ENCODE data around the gene TMEM218.
A peak's percentile ranks its signal among the peaks of the same experiment; 100 is the strongest.

The TMEM218 gene

GRCh38 chr11:125111343-125112207 is at the start of gene TMEM218:
TSS of gene TMEM218 (minus strand) at chr11:125111626. CDS start at chr11:125102241, 9,385 bp downstream.
- DNase-seq: peak; percentile 93 to 98

DNA sequence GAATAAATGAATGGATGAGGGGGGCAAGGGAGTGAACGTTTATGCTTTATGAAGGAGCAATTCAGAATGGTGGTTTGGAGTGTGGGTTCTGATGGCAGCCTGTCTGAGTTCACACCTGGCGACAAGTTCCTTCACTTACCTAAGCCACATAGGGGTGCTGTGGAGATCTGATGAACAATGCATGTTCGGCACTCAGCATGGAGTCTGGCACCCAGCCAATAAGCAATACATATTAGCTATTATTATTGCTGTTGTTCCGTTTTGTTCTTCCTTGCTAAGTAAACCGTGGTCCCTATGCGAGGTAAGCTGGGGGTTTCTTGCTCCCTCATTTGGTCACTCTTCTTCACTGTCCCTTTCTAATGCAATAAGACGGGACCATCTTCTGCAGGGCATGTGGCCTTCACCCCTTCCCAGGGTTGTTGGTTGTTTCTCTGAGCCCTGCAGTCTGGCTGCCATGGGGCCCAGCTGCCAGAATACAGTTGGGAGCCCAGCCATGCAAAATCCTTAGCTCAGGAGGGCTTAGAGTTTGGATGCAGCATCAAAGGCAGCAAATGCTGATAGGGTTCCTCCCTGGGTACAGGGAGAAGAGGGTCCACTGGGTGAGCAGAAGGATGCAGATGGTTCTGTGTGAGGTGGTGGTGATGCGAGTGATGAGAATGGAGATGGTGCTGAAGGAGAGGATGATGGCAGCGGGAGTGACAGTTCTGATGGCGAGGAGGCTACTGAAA is 46.7 kb upstream of the TMEM218 start:
- no peak for DNase-seq

GRCh38 chr11:125157118-125157733 is 45.8 kb upstream of the TMEM218 start:
- DNase-seq: no peak

GRCh38 chr11:125156346-125157117 is 45.1 kb upstream of the TMEM218 start:
- no peak for DNase-seq

DNA sequence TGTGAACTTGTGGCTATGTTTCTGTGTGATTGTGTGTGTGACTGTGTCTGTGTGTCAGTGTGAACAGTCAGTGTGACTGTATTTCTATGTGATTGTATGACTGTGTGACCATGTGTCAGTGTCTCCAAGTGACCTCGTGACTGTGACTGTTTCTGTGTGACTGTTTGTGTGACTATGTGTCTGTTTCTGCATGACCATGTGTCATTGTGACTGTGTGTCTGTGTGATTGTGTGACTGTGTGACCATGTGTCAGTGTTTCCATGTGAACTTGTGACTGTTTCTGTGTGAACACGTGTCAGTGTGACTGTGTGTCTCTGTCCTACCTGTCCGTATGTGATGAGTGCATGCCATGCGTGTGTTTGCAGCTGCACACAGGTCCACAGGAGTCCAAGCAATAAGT is 44.3 kb upstream of the TMEM218 start:
- DNase-seq: no peak

- no peak for DNase-seq
Measured at GRCh38 chr11:125155100-125155444, 43.6 kb upstream of the TMEM218 start.

DNA sequence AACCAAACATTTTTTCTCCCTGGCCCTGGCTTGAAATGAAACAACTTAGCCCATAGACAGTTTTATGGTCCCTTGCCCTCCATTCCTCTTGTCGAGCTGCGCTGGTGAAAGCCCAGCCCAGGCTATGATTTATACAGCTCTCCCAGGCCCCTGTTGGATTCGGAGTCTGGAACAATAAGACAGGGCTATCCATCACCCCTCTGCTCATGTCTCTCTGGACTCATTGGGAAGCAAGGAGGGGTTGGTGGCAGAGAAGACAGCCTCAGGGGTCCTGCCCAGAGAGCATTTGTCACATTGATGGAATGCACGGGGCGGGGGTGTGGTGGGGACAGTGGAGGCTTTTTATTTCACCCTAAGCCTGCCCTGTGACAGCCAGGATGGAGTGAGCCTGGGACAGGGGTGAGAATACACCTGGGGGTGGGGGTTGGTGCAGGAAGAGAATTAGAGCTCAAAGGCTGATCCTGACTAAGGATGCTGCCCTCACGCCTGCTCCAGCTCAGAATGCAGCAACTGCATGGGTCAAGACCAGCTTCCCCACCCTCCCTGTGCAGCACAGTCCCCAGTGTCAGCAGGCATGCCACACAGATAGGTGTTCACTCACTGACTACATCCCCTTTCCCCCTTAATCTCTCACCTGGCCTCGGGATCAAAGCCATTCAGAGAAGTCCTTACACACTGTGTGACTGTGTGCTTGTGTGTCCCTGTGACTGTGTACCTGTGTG is 43.1 kb upstream of the TMEM218 start:
- no peak for DNase-seq

DNA sequence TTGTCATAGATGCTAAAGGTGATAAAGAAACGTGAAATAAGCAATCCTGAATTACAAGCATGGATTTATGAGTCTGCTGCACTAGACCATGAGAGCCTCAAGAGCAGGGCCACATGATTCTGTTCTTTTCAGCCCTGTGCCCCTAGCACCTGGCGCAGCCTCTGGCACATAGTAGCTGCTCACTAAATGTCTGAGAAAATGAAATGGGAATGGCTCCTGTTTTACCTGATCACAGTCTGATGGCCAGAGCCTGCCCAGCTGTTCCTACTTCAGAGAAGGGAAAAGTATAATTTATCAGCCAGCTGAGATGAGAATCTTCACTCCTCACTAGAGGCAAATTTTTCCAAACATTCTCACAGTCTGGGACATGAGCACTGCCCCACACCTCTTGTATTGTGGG is 42.4 kb upstream of the TMEM218 start:
- no peak for DNase-seq

GRCh38 chr11:125148743-125149142 is 37.3 kb upstream of the TMEM218 start:
- peak in 1 of 2 experiments; percentile 41 for DNase-seq

GRCh38 chr11:125148011-125148410 is 36.6 kb upstream of the TMEM218 start:
- DNase-seq: no peak

DNA sequence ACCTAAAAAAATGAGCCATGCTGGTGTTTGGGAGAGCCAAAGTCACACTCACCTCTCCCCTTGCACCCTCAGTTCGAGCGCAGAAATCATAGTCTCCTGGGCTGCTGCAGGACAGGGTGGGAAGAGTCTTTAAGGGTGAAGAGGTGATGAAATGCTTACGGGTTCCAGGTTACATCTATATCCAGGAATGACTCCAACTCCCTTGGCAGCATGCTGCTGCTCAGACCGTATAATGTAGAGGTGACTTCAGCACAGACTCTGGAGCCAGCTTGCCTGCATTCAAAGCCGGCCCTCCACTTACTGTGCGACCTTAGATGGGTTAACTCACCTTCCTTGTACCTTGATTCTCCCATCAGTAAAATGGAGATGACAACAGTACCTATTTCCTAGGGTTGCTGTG is 35.9 kb upstream of the TMEM218 start:
- no peak for DNase-seq

- no peak for DNase-seq
Measured at GRCh38 chr11:125146232-125146631, 34.8 kb upstream of the TMEM218 start.

- DNase-seq: peak; percentile 35 to 54
Measured at GRCh38 chr11:125141686-125142535, 30.5 kb upstream of the TMEM218 start.

DNA sequence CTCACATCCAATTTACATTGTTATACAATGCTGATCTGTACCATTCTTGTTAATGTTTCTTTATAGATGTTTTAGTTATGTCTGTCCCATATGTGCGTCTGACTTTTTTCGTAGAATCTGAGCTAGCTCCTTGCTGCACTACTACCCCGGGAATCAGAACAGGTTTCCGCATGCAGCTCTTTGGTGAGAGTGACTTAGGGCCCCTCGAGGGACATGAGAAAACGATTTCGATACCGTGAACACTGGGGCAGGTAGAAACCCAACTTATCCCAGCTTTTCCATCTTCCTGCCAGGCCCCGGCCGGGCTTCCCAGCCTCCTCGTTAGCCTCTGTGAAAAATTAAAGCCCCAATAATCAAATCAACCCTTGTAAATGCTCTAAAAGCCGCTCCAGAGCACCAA is 29.8 kb upstream of the TMEM218 start:
- DNase-seq: no peak

GRCh38 chr11:125140233-125140632 is 28.8 kb upstream of the TMEM218 start:
- no peak for DNase-seq

DNA sequence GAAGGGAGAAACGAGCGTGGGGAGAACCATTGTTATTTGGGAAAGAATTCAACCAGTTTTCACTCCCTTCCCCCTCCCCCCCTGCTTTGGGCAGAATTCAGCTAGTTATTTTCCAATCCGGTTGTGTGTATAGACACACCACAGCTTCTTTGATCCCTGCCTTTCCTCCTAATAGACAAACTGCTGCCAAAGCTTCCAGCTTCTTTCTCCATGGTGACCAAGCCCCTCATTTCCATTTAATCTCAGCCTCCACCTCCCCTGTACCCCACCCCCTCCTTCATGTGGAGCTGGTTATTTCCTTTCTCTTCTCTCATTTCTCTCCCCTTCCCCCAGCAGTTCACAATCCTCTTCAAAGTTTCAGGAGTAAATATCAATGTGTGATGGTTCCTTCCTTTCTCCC is 28.4 kb upstream of the TMEM218 start:
- DNase-seq: no peak

GRCh38 chr11:125138966-125139365 is 27.5 kb upstream of the TMEM218 start:
- no peak for DNase-seq

DNA sequence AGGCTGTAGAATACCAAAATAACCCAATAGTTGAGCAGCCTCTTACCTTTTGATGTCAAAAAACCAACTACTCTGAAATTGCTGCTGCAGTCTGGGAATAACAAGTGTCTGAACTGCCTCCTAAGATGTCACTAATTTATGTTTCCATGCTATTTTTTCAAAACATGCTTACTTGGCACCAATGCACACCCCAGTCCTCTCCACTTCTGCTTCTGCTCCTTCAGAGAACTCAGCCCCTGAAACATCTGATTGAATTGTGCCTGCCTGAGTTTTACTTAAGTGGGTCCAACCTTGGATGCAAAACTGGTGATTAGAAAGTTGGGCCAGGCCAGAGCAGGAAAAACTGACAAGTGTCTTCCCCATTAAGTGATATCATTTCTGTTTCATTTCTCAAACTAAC is 24.6 kb upstream of the TMEM218 start:
- DNase-seq: no peak

DNA sequence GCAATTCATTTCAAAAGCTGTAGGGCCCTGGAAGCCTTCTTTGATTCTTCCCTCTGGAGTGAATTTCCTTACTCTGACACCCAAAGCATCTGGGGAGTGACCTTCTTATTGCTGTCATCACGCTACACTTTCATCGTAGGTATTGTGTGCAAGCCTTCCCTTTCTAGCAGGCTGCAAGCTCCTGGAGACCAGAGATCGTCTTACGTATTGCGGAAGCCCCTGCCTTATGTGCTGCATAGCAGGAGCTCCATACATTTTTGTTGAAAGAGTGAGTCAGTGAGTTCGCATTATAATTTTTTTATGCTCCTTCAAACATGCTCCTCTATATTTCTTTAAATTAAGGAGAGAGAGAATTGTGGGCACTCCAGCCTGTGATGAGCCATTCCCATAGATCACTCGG is 21.2 kb upstream of the TMEM218 start:
- no peak for DNase-seq

- no peak for DNase-seq
Measured at GRCh38 chr11:125132071-125132470, 20.6 kb upstream of the TMEM218 start.

DNA sequence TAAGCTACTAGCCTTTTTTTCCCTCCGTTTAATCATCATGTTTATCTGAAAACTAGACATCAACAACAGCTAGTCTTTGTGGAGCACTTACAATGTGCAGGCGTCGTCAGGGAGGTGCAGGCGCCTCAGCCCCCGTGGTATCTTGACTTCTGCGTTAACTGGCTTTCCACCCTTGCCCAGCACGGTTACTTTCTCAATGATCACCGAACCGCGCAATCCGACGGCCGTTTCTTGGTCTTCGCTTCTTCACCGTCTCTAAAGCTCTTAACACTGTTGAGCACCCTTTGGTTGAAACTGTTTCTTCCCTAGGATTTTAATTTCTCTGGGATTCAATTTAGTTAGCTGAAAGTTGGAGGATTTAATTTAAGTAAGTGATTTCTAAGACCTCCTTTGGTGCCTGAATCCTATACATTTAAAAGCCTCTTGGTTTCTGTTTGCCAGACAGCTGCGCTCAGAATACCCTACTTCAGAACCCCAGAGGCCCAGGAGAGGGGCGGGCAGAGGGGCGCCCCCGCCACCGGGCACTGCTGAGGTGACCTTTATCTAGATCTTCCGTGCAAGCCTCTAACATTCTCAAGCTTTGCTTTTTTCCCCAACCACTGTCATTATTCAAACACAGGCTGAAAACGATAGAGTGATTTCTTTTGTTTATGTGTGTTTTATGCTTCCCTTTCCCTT is 18.0 kb upstream of the TMEM218 start:
- DNase-seq: no peak
